HepG2 (cell line): ENCODE measurements around the gene KIAA1614. TPM values are rescaled to one million over a fixed set of nuclear protein-coding genes. Genes with fewer than 3 reads are reported as not detected.

Source experiments
- ATAC-seq: fragments of 200-7000 bp; cut with Tn5 transposase; 3 replicates; pipeline ENCODE4 v1.9.1; 2020; ENCODE audit warnings: mild to moderate bottlenecking, moderate library complexity
- BruUV-seq: library from RNA; stranded (reverse); fragments of 400-500 nt; replicated peaks from 2 replicates; lab custom pipeline; 2021; lab: Mats Ljungman, UMichigan
- CTCF ChIA-PET: fragments of 300-600 bp; formaldehyde crosslinking; extraction: SDS; loops from one replicate; lab custom pipeline; 2021; ENCODE audit warnings: low total read pairs, inconsistent platforms, low intra/inter-chr PET ratio; lab: Yijun Ruan, JAX
- POLR2A ChIA-PET: fragments of 350-600 bp; sonication (Branson Sonifier 250); formaldehyde crosslinking; loops from one replicate; lab custom pipeline; 2020; ENCODE audit warnings: antibody characterized with exemption, inconsistent platforms; lab: Yijun Ruan, JAX
- DNase-seq: peaks from one replicate; pipeline ENCODE4 v3.0.0-alpha.2; 2015; ENCODE audit warnings: low spot score
- FAIRE-seq: peaks from 3 replicates; lab custom pipeline; 2011; peaks lifted over from hg19 to GRCh38; lab: Jason Lieb, UNC
- H2AFZ ChIP-seq: one replicate; pipeline ENCODE4 v1.6.1; 2011; ENCODE audit warnings: low read length, inconsistent platforms
- H3K27ac ChIP-seq: fragments of 300-600 bp; 3 replicates; pipeline ENCODE4 v1.8.0; 2011; ENCODE audit warnings: mixed run types, mild to moderate bottlenecking, mixed read lengths, low read length, inconsistent platforms; ENCODE audit not compliant: insufficient read depth; ENCODE audit errors: extremely low read length
- H3K27me3 ChIP-seq, 2 experiments: fragments of 200-600 bp in 1 of 2; 2 replicates in 1 of 2; 3 replicates in 1 of 2; pipeline versions ENCODE4 v1.6.0 to v1.8.0; 2011; ENCODE audit warnings: low read length in 2 of 2, mild to moderate bottlenecking in 2 of 2, moderate library complexity in 2 of 2, inconsistent platforms in 1 of 2; ENCODE audit not compliant: insufficient read depth in 2 of 2, control insufficient read depth in 1 of 2
- H3K36me3 ChIP-seq, 2 experiments: fragments of 200-600 bp in 1 of 2; replicated peaks in 1 of 2; 2 replicates in 1 of 2; 3 replicates in 1 of 2; pipeline versions ENCODE4 v1.5.1 to v1.8.0; 2011; ENCODE audit warnings: low read length in 2 of 2, inconsistent platforms in 1 of 2; ENCODE audit not compliant: insufficient read depth in 2 of 2, control insufficient read depth in 1 of 2
- H3K4me1 ChIP-seq: 2 replicates; pipeline ENCODE4 v1.5.1; 2012; ENCODE audit warnings: low read length, inconsistent platforms; ENCODE audit not compliant: insufficient read depth
- H3K4me2 ChIP-seq: 2 replicates; pipeline ENCODE4 v1.6.0; 2011; ENCODE audit warnings: low read depth, low read length, inconsistent platforms
- H3K4me3 ChIP-seq, 3 experiments: fragments of 200-600 bp in 1 of 3; sonication (generic), shearing (Covaris generic) in 1 of 3; replicated peaks in 1 of 3; 2 replicates each; pipeline ENCODE4 v1.5.1; 2011 to 2016; ENCODE audit warnings: low read length in 3 of 3, inconsistent platforms in 2 of 3, low read depth in 2 of 3, mild to moderate bottlenecking in 2 of 3, control low read depth in 1 of 3, mixed read lengths in 1 of 3; ENCODE audit not compliant: insufficient read depth in 1 of 3
- H3K79me2 ChIP-seq: one replicate; pipeline ENCODE4 v1.6.1; 2011; ENCODE audit warnings: low read length, inconsistent platforms; ENCODE audit not compliant: insufficient read depth
- H3K9ac ChIP-seq: 2 replicates; pipeline ENCODE4 v1.6.0; 2011; ENCODE audit warnings: mild to moderate bottlenecking, low read depth, low read length, inconsistent platforms; ENCODE audit not compliant: insufficient read depth
- H3K9me3 ChIP-seq: 2 replicates; pipeline ENCODE4 v1.5.1; 2012; ENCODE audit warnings: mild to moderate bottlenecking, low read length
- H4K20me1 ChIP-seq: 2 replicates; pipeline ENCODE4 v1.6.0; 2011; ENCODE audit warnings: inconsistent platforms, mild to moderate bottlenecking, low read length, moderate library complexity; ENCODE audit not compliant: insufficient read depth
- ZNF646 ChIP-seq: sonication (generic); formaldehyde crosslinking; IDR thresholded peaks from 2 replicates; pipeline ENCODE4 v1.9.0; 2021; ENCODE audit warnings: mild to moderate bottlenecking, missing genetic modification reagents
- ZXDC ChIP-seq: sonication (generic); formaldehyde crosslinking; IDR thresholded peaks from 2 replicates; pipeline ENCODE4 v1.5.0; 2020; ENCODE audit warnings: mild to moderate bottlenecking, missing genetic modification reagents
- WGBS: methylation state at CpG from one replicate; pipeline ENCODE4 v1.1.6; 2017; ENCODE audit warnings: low lambda C conversion rate; 5-methylcytosine and 5-hydroxymethylcytosine counted together
- in situ Hi-C: cut with HindIII; loops from 2 replicates; pipeline ENCODE4 v1.10.0; 2017; ENCODE audit warnings: low pct_unique_long_range_greater_than_20kb; ENCODE audit not compliant: extremely low pct_ligation_motif_present
- intact Hi-C: fragments of 100-400 bp; cut with micrococcal nuclease; formaldehyde crosslinking; loops from one replicate; pipeline ENCODE4 v1.10.0; 2022; ENCODE audit not compliant: unreplicated experiment
- polyA plus RNA-seq, 8 experiments: library from polyadenylated mRNA; depleted of rRNA in 3 of 8; stranded (reverse) in 7 of 8; unstranded in 1 of 8; fragments of >200 nt; fragmentation: Illumina TruSeq in 4 of 8; extraction: Trizol in 4 of 8; gene quantifications; 2 replicates each; pipeline versions ENCODE4 v1.2.1 to v1.2.3, GENCODE V29; 2011 to 2016; ENCODE audit warnings: low read depth in 4 of 8, missing spikeins in 1 of 8, mixed read lengths in 1 of 8; ENCODE audit not compliant: insufficient read depth in 1 of 8
- total RNA-seq, 5 experiments: library from RNA; depleted of rRNA; stranded (reverse); fragments of >200 nt; fragmentation: Illumina TruSeq; extraction: Trizol; gene quantifications; 2 replicates each; pipeline ENCODE4 v1.2.3, GENCODE V29; 2016; ENCODE audit warnings: low read depth in 1 of 5

KIAA1614 gene
- total and polyA plus RNA-seq, 2 of the 13 experiments (the other 11 are each of a cell fraction or from before 2014, with no cell fraction given): 0.15 to 0.77 TPM

- no peak for TF ChIP-seq ZNF646 (CRISPR knock-in tag)
- TF ChIP-seq, all 625 proteins: peak for 0
These were observed 39.3 kb downstream of the KIAA1614 start (continued) for GRCh38 chr1:180951836-180952656.

GRCh38 chr1:180952657-180953013 is 39.9 kb downstream of the KIAA1614 start:
- CTCF ChIA-PET: no interaction called here
- POLR2A ChIA-PET: interaction anchor here (0.8 kb wide), 1 partner anchor 208 kb away, joined by 3 read pairs; no protein-coding TSS in a partner anchor
- Histone ChIP-seq H3K79me2 (no peaks in the 10 kb centered on the region), H2AFZ (no peak overlapping the region), H3K27ac (no peak overlapping the region), H3K27me3 (no peaks in the 10 kb centered on the region), H3K36me3 (peaks cover 2 to 7% of the 10 kb centered on the region in 2 experiments; a peak in 1 of 5 replicates), H3K4me2 (no peak overlapping the region), H3K9ac (no peak overlapping the region), H4K20me1 (no peaks in the 10 kb centered on the region), H3K4me1 (peaks cover 16% of the 10 kb centered on the region), H3K9me3 (no peaks in the 10 kb centered on the region), H3K4me3 (no peak overlapping the region)
- in situ Hi-C loops: no loop called here
- no TSS peak for BruUV-seq
- DNase-seq (no peak), FAIRE-seq (no peak), ATAC-seq (no peak)
- TF ChIP-seq ZXDC (CRISPR knock-in tag): no peak
- WGBS: 88% methylated on average over 6 of the region's 6 CpGs
- intact Hi-C loops: loop anchor here (2.0 kb wide), 1 partner anchor 70 kb away; the partner anchor contains the start of gene STX6
